Measurements from ENCODE around the gene C1orf122.

GRCh38 chr1:37831109-37831508 is 23.5 kb downstream of the C1orf122 start:
- no peak for TF ChIP-seq CTCF (conservative IDR thresholded peaks at IDR 0.05; ENCODE audit: low read depth in 2 of 2)
- no peak for TF ChIP-seq EZH2 (IDR thresholded peaks at IDR 0.05; ENCODE audit: low read depth, unreplicated experiment)
- no peak for TF ChIP-seq POLR2AphosphoS5 (IDR thresholded peaks at IDR 0.05; ENCODE audit: low read depth)
- TF ChIP-seq CREB1 (CRISPR knock-in tag; IDR thresholded peaks at IDR 0.05; ENCODE audit: low read depth), result no peak
- no peak for TF ChIP-seq ZNF331 (CRISPR knock-in tag; IDR thresholded peaks at IDR 0.05; ENCODE audit: low read depth)
- no peak for TF ChIP-seq EZH2phosphoT487 (IDR thresholded peaks at IDR 0.05; ENCODE audit: unreplicated experiment)
- no peak for TF ChIP-seq ZNF114 (CRISPR knock-in tag; IDR thresholded peaks at IDR 0.05)
